HCT116 (cell line): ENCODE measurements around the gene MYZAP.

Source experiments
- CEBPB ChIP-seq: IDR thresholded peaks from 2 replicates; pipeline ENCODE4 v1.6.1; 2012; ENCODE audit warnings: low read depth
- EZH2 ChIP-seq: fragments of 200-600 bp; sonication (generic); IDR thresholded peaks from 2 replicates; pipeline ENCODE4 v1.6.1; 2017; ENCODE audit warnings: antibody characterized with exemption, mixed run types
- EZH2phosphoT487 ChIP-seq: fragments of 200-600 bp; IDR thresholded peaks from 2 replicates; pipeline ENCODE4 v1.6.1; 2018; ENCODE audit warnings: antibody characterized with exemption, borderline replicate concordance
- FOSL1 ChIP-seq: IDR thresholded peaks from 2 replicates; pipeline ENCODE4 v1.6.1; 2012; ENCODE audit warnings: low read depth
- MAX ChIP-seq: IDR thresholded peaks from 2 replicates; pipeline ENCODE4 v1.6.1; 2012
- POLR2A ChIP-seq: IDR thresholded peaks from 2 replicates; pipeline ENCODE4 v1.7.0; 2011; ENCODE audit warnings: borderline replicate concordance; ENCODE audit not compliant: insufficient read depth, insufficient read length; ENCODE audit errors: extremely low read depth
- SP1 ChIP-seq: IDR thresholded peaks from 2 replicates; pipeline ENCODE4 v1.6.1; 2012; ENCODE audit warnings: low read depth
- TCF7L2 ChIP-seq: IDR thresholded peaks from 2 replicates; pipeline ENCODE4 v1.7.0; 2011; ENCODE audit warnings: borderline replicate concordance, inconsistent platforms; ENCODE audit not compliant: insufficient read depth, insufficient read length; ENCODE audit errors: extremely low read depth
- YY1 ChIP-seq: IDR thresholded peaks from 2 replicates; pipeline ENCODE4 v1.6.1; 2011; ENCODE audit warnings: low read length, low read depth, moderate library complexity, mild to moderate bottlenecking; ENCODE audit not compliant: insufficient replicate concordance; ENCODE audit errors: extremely low read depth
- ZNF274 ChIP-seq: fragments of 200-500 bp; sonication (Bioruptor generic); IDR thresholded peaks from 2 replicates; pipeline ENCODE4 v1.6.1; 2014; ENCODE audit warnings: mild to moderate bottlenecking, low read depth, low read length, inconsistent platforms
- TF ChIP-seq, protein P1 (sequence below), 3 experiments: fragments of 200-600 bp in 1 of 3; sonication (generic) in 1 of 3; IDR thresholded peaks in 2 of 3; conservative IDR thresholded peaks in 1 of 3; 2 replicates each; pipeline ENCODE4 v1.5.1; 2012 to 2017; ENCODE audit warnings: low read depth in 2 of 3, low read length in 2 of 3, antibody characterized with exemption in 1 of 3, borderline replicate concordance in 1 of 3, control low read depth in 1 of 3, mild to moderate bottlenecking in 1 of 3, mixed read lengths in 1 of 3, mixed run types in 1 of 3, moderate library complexity in 1 of 3; ENCODE audit not compliant: insufficient read depth in 1 of 3
- TF ChIP-seq, protein P2 (sequence below): IDR thresholded peaks from 2 replicates; pipeline ENCODE4 v1.6.1; 2012; ENCODE audit warnings: low read depth
- TF ChIP-seq, protein P3 (sequence below): IDR thresholded peaks from 2 replicates; pipeline ENCODE4 v1.6.1; 2011; ENCODE audit warnings: mild to moderate bottlenecking, low read length, moderate library complexity; ENCODE audit not compliant: insufficient replicate concordance; ENCODE audit errors: extremely low read depth

GRCh38 chr15:57544848-57545480 lies 46.7 kb upstream of the MYZAP start:
- TF ChIP-seq TCF7L2 (no peak), POLR2A (no peak), YY1 (no peak), EZH2phosphoT487 (no peak), EZH2 (no peak), FOSL1 (no peak), ZNF274 (no peak), CEBPB (no peak), SP1 (no peak), MAX (no peak)
- TF ChIP-seq, protein P1, sequence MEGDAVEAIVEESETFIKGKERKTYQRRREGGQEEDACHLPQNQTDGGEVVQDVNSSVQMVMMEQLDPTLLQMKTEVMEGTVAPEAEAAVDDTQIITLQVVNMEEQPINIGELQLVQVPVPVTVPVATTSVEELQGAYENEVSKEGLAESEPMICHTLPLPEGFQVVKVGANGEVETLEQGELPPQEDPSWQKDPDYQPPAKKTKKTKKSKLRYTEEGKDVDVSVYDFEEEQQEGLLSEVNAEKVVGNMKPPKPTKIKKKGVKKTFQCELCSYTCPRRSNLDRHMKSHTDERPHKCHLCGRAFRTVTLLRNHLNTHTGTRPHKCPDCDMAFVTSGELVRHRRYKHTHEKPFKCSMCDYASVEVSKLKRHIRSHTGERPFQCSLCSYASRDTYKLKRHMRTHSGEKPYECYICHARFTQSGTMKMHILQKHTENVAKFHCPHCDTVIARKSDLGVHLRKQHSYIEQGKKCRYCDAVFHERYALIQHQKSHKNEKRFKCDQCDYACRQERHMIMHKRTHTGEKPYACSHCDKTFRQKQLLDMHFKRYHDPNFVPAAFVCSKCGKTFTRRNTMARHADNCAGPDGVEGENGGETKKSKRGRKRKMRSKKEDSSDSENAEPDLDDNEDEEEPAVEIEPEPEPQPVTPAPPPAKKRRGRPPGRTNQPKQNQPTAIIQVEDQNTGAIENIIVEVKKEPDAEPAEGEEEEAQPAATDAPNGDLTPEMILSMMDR (IDR thresholded peaks at IDR 0.05 in 2 of 3, conservative IDR thresholded peaks at IDR 0.05 in 1 of 3; ENCODE audit: borderline replicate concordance in 1 of 3, insufficient read depth in 1 of 3, low read depth in 2 of 3, low read length in 2 of 3) = no peak
- TF ChIP-seq, protein P2, sequence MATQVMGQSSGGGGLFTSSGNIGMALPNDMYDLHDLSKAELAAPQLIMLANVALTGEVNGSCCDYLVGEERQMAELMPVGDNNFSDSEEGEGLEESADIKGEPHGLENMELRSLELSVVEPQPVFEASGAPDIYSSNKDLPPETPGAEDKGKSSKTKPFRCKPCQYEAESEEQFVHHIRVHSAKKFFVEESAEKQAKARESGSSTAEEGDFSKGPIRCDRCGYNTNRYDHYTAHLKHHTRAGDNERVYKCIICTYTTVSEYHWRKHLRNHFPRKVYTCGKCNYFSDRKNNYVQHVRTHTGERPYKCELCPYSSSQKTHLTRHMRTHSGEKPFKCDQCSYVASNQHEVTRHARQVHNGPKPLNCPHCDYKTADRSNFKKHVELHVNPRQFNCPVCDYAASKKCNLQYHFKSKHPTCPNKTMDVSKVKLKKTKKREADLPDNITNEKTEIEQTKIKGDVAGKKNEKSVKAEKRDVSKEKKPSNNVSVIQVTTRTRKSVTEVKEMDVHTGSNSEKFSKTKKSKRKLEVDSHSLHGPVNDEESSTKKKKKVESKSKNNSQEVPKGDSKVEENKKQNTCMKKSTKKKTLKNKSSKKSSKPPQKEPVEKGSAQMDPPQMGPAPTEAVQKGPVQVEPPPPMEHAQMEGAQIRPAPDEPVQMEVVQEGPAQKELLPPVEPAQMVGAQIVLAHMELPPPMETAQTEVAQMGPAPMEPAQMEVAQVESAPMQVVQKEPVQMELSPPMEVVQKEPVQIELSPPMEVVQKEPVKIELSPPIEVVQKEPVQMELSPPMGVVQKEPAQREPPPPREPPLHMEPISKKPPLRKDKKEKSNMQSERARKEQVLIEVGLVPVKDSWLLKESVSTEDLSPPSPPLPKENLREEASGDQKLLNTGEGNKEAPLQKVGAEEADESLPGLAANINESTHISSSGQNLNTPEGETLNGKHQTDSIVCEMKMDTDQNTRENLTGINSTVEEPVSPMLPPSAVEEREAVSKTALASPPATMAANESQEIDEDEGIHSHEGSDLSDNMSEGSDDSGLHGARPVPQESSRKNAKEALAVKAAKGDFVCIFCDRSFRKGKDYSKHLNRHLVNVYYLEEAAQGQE = no peak
- TF ChIP-seq, protein P3, sequence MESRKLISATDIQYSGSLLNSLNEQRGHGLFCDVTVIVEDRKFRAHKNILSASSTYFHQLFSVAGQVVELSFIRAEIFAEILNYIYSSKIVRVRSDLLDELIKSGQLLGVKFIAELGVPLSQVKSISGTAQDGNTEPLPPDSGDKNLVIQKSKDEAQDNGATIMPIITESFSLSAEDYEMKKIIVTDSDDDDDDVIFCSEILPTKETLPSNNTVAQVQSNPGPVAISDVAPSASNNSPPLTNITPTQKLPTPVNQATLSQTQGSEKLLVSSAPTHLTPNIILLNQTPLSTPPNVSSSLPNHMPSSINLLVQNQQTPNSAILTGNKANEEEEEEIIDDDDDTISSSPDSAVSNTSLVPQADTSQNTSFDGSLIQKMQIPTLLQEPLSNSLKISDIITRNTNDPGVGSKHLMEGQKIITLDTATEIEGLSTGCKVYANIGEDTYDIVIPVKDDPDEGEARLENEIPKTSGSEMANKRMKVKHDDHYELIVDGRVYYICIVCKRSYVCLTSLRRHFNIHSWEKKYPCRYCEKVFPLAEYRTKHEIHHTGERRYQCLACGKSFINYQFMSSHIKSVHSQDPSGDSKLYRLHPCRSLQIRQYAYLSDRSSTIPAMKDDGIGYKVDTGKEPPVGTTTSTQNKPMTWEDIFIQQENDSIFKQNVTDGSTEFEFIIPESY = no peak
